ENCODE measurements around the gene COL27A1.

GRCh38 chr9:114318416-114318815, 163.1 kb downstream of the COL27A1 start:
- TF ChIP-seq CTCF (IDR thresholded peaks at IDR 0.05) (no peak), EZH2phosphoT487 (IDR thresholded peaks at IDR 0.05) (no peak)
